ENCODE results near the gene NOS2. TPM values are rescaled to one million over a fixed set of nuclear protein-coding genes. Genes with fewer than 3 reads are reported as not detected.
A peak's percentile ranks its signal among the peaks of the same experiment; 100 is the strongest.

Gene NOS2
- total and polyA plus RNA-seq, 12 donors = 0.06 to 1.6 (median 0.23) TPM; not detected in 2

DNA sequence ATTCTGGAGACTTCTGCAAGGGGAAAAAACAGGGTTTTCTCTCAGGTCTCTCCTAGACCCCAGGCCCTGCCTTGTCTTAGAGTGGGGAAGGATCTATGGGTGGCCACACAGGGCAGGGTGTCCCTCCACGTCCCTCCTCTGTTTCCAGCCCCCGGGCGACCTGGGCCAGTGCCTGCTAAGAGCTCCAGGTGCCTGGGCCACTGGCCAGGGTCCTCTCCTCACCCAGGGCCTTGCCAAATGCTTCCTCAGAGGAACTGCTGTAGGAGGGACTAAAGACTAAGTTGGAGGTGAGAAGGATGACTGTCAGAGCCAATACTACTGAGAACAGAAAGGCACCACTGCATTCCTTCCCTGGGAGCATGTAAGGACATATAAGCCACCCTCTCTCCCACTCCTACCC lies 11.4 kb downstream of the NOS2 start:
- no peaks in the 10 kb centered on the region for H3K9me3 ChIP-seq
- no peak overlapping the region for H3K4me3 ChIP-seq
- DNase-seq = no peak
- no peak overlapping the region for H3K27ac ChIP-seq
- peaks cover 4 to 12% (median 9%) of the 10 kb centered on the region in 9 donors for H3K4me1 ChIP-seq
- TF ChIP-seq, protein P1, sequence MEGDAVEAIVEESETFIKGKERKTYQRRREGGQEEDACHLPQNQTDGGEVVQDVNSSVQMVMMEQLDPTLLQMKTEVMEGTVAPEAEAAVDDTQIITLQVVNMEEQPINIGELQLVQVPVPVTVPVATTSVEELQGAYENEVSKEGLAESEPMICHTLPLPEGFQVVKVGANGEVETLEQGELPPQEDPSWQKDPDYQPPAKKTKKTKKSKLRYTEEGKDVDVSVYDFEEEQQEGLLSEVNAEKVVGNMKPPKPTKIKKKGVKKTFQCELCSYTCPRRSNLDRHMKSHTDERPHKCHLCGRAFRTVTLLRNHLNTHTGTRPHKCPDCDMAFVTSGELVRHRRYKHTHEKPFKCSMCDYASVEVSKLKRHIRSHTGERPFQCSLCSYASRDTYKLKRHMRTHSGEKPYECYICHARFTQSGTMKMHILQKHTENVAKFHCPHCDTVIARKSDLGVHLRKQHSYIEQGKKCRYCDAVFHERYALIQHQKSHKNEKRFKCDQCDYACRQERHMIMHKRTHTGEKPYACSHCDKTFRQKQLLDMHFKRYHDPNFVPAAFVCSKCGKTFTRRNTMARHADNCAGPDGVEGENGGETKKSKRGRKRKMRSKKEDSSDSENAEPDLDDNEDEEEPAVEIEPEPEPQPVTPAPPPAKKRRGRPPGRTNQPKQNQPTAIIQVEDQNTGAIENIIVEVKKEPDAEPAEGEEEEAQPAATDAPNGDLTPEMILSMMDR (IDR thresholded peaks at IDR 0.05) = no peak
- ATAC-seq = peak in 1 of 8 donors; percentile 28
- peaks cover 0 to 25% (median 19%) of the 10 kb centered on the region in 7 donors for H3K27me3 ChIP-seq
- no peaks in the 10 kb centered on the region for H3K36me3 ChIP-seq
- WGBS, 2 donors = 33 to 45% methylated on average over 3 of the region's 3 CpGs
- intact Hi-C loops (cut with DNase I) = no loop called here

DNA sequence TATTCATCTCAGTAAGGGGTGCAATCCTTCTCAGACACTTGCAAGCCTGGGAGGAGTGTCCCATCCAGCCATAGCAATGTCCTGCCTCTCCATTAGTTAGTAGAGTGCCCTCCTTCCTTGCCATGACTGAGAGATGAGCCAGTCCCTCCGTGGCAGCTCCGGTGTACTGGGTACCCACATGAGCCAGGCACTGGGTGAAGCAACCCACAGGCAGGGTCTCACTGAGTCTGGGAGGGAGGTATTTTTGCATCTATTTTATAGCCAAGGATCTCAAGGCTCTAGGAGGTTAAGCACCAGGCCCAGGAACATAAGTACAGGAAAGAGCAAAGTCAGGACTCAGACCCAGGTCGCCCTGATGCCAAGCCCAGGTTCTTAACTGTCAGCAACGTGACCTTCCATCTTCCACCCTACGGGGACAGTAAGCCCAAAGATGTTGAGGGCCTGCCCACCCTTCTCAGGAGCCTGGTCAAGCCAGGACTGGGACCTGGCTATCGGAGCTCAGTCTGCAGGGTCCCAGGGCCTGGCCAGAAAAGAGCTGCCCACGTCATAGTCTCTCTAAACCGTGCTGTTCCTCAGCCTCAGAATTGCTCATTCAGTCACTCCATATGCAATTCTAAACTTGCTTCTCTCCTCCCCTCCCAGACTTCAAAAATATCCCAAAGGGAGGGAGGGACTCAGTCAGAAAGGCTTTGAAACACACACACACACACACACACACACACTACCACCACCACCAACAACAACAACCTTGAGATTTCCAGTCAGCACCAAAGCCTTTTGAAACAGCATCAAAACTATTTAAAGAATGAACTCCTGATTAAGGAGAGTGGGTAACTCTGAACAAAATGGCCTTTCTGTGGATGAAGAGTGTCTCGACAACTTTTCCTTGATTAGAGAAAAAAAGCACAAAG lies 16.6 kb downstream of the NOS2 start:
- DNase-seq = no peak
- 74 to 87% methylated on average over 9 of the region's 9 CpGs for WGBS, 2 donors
- Histone ChIP-seq H3K27ac (peak overlapping the region in 6 of 10 donors; percentile 9 to 60 (median 33)), H3K27me3 (no peaks in the 10 kb centered on the region), H3K9me3 (no peaks in the 10 kb centered on the region), H3K36me3 (no peaks in the 10 kb centered on the region), H3K4me3 (no peak overlapping the region), H3K4me1 (peaks cover 0 to 17% (median 0%) of the 10 kb centered on the region in 9 donors)
- intact Hi-C loops (cut with DNase I) = no loop called here
- TF ChIP-seq, protein P1 (IDR thresholded peaks at IDR 0.05) = no peak
- peak in 1 of 8 donors; percentile 55 for ATAC-seq

GRCh38 chr17:27782791-27783206 lies 17.5 kb downstream of the NOS2 start:
- Histone ChIP-seq H3K9me3 (no peaks in the 10 kb centered on the region), H3K36me3 (no peaks in the 10 kb centered on the region), H3K27ac (peak overlapping the region in 4 of 10 donors; percentile 9 to 60 (median 49)), H3K27me3 (no peaks in the 10 kb centered on the region), H3K4me1 (peaks cover 0 to 17% (median 0%) of the 10 kb centered on the region in 9 donors), H3K4me3 (no peak overlapping the region)
- 59 to 61% methylated on average over 7 of the region's 7 CpGs for WGBS, 2 donors
- ATAC-seq (peak in 6 of 8 donors; percentile 46 to 67 (median 60)), DNase-seq (peak; percentile 28 to 36)
- intact Hi-C loops (cut with DNase I) = no loop called here
- TF ChIP-seq, protein P1 (IDR thresholded peaks at IDR 0.05) = no peak

DNA sequence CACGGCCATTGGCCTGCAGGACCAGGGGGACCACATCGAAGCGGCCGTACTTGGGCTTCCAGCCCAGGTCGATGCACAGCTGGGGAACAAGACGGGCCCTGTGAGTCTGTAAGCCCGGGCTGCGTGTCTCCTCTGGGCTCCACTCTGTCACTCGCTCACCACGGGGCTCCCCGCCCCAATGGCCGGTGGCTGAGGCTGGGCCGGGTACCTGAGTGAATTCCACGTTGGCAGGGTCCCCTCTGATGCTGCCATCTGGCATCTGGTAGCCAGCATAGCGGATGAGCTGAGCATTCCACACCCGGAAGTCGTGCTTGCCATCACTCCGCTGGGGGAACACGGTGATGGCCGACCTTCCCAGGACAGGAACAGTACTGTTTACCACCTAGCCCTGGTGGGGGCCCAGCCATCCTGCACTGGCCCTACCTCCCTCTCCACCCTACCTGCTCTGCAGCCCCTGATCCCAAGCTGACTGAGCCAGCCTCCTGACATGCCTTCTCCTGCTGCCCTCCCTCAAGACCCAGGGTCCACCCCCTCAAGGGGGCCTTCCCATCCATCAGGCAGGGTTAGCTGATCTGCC lies 19.4 kb downstream of the NOS2 start:
- ATAC-seq (no peak), DNase-seq (no peak)
- TF ChIP-seq, protein P1 (IDR thresholded peaks at IDR 0.05) = no peak
- Histone ChIP-seq H3K4me1 (peaks cover 0 to 17% (median 0%) of the 10 kb centered on the region in 9 donors), H3K27ac (no peak overlapping the region), H3K4me3 (no peak overlapping the region), H3K36me3 (no peaks in the 10 kb centered on the region), H3K9me3 (no peaks in the 10 kb centered on the region), H3K27me3 (no peaks in the 10 kb centered on the region)
- WGBS, 2 donors = 95% methylated on average over 20 of the region's 20 CpGs
- intact Hi-C loops (cut with DNase I) = no loop called here
